Hair follicle dermal papilla cell (primary cell): ENCODE data around the gene TLR8. TPM values are rescaled to one million over a fixed set of nuclear protein-coding genes. Genes with fewer than 3 reads are reported as not detected.

ENCODE experiments used
- total RNA-seq: library from RNA; depleted of rRNA; stranded (reverse); fragments of >200 nt; gene quantifications from 2 replicates; pipeline ENCODE4 v1.2.3, GENCODE V29; 2012

Gene TLR8
- not detected in 2 replicates for total RNA-seq

GRCh38 chrX:12906046-12906761 lies at the start of gene TLR8:
Gene TLR8 (plus strand): TSS chrX:12906620. CDS start chrX:12906707, 87 bp downstream.

DNA sequence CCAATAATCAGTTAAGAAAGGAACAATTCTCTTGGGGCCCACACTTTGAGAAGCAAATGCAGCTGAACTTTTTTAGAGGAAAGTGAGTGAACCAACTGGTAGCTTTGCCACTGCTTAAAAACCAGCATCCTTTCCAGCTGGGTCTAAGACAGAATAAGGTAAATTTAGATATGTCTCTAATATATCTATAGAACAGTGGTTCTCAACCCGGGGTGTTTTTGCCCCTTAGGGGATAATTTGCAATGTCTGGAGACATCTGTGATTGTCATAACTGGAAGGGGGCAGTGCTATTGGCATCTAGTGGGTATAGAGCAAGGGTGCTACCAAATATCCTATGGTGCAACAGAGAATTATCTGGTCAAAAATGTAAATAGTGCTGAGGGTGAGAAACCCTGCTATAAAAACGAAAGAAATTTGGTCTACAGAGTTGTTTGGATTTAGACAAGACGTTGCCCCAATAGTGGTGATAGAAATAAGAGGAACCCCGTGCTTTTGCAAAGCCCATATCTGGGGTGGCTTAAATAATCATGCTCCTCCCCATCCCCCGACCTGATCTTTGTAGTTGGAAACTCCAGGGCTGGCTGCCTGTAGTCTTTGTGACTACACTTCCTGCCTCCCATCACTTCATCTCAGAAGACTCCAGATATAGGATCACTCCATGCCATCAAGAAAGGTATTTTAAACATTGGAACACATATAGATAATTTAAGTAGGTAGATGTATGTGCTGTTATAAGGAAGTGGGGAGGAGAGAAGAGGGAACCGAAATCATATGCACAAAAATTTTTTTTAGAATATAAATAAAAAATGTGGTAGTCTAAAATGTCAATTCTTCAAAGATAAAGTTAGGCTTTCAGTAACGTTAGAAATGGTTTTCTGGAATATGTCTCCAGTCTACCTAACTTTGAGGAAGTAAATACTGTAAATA lies 39.7 kb upstream of the TLR8 start, which contains the start of gene TLR7:
TSS of gene TLR7 (plus strand) at position 622 of the 927 bp plus-strand sequence. CDS start 507 bp downstream, outside the sequence.

Other genes starting within 250 kb of the TLR8 start
- 13.8 and 14.2 TPM in 2 replicates for gene PRPS2, start 115.2 kb upstream of the TLR8 start, total RNA-seq
- gene TLR7, start 39.5 kb upstream of the TLR8 start, total RNA-seq = not detected in 2 replicates
- gene TMSB4X, start 68.5 kb downstream of the TLR8 start, total RNA-seq = 3,558 and 9,657 TPM in 2 replicates
- not detected in 2 replicates for gene FAM9C, start 138.0 kb downstream of the TLR8 start, total RNA-seq